Measurements from ENCODE around the gene MAGI1.

GRCh38 chr3:65665915-65666314 is 372.8 kb downstream of the MAGI1 start:
- TF ChIP-seq CTCF (IDR thresholded peaks at IDR 0.05) (no peak), POLR2A (IDR thresholded peaks at IDR 0.05) (no peak)

Measured in lower leg skin (tissue), 3 donors.